ENCODE results near the gene TAS2R5.

GRCh38 chr7:141785706-141786552 lies 4.1 kb upstream of the TAS2R5 start:
- TF ChIP-seq, protein P1, sequence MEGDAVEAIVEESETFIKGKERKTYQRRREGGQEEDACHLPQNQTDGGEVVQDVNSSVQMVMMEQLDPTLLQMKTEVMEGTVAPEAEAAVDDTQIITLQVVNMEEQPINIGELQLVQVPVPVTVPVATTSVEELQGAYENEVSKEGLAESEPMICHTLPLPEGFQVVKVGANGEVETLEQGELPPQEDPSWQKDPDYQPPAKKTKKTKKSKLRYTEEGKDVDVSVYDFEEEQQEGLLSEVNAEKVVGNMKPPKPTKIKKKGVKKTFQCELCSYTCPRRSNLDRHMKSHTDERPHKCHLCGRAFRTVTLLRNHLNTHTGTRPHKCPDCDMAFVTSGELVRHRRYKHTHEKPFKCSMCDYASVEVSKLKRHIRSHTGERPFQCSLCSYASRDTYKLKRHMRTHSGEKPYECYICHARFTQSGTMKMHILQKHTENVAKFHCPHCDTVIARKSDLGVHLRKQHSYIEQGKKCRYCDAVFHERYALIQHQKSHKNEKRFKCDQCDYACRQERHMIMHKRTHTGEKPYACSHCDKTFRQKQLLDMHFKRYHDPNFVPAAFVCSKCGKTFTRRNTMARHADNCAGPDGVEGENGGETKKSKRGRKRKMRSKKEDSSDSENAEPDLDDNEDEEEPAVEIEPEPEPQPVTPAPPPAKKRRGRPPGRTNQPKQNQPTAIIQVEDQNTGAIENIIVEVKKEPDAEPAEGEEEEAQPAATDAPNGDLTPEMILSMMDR (conservative IDR thresholded peaks at IDR 0.05; ENCODE audit: low read length): peak; percentile 94
- no peak for TF ChIP-seq EZH2phosphoT487 (IDR thresholded peaks at IDR 0.05; ENCODE audit: borderline replicate concordance, low read depth, low read length)
